ENCODE results near the gene LRP1B.

DNA sequence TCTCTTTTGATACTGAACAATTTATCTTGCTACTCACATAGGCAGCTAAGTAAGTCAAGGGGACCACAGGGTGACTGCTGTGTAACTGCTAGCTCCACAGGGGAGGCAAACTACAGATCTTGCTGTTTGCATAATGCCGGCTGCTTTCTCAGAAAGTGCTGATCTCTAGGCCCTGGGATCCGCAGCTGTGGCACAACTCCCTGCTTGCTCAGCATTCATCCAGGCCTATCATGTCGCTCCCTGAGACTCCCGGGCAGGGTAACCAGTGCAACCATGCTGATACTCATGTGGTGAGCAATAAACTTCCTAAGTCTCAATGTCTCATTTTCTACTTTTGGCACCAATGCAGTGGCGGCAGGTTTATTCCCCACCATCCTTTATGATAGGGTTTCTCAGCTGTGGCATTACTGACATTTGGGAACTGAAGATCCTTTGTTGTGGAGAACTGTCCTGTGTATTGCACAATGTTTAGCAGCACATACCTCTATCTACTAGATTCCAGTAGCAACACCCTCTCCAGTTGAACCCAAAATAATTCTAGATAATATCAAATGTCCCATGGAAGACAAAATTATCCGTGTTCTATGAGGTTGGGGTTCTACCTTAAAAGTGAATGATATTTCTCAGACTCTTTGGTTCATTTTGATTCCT, 1101.3 kb downstream of the LRP1B start:
- TF ChIP-seq, protein P1, sequence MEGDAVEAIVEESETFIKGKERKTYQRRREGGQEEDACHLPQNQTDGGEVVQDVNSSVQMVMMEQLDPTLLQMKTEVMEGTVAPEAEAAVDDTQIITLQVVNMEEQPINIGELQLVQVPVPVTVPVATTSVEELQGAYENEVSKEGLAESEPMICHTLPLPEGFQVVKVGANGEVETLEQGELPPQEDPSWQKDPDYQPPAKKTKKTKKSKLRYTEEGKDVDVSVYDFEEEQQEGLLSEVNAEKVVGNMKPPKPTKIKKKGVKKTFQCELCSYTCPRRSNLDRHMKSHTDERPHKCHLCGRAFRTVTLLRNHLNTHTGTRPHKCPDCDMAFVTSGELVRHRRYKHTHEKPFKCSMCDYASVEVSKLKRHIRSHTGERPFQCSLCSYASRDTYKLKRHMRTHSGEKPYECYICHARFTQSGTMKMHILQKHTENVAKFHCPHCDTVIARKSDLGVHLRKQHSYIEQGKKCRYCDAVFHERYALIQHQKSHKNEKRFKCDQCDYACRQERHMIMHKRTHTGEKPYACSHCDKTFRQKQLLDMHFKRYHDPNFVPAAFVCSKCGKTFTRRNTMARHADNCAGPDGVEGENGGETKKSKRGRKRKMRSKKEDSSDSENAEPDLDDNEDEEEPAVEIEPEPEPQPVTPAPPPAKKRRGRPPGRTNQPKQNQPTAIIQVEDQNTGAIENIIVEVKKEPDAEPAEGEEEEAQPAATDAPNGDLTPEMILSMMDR (IDR thresholded peaks at IDR 0.05; ENCODE audit: low read depth, low read length, poor library complexity, severe bottlenecking), result no peak
- no peak for TF ChIP-seq EZH2phosphoT487 (IDR thresholded peaks at IDR 0.05; ENCODE audit: borderline replicate concordance, low read length)
